ENCODE measurements around the gene MAML3. TPM values are rescaled to one million over a fixed set of nuclear protein-coding genes. Genes with fewer than 3 reads are reported as not detected.
A peak's percentile ranks its signal among the peaks of the same experiment; 100 is the strongest.

MAML3 gene
- total RNA-seq, 2 donors from 2014 or later, result 29.2 to 32.2 TPM

DNA sequence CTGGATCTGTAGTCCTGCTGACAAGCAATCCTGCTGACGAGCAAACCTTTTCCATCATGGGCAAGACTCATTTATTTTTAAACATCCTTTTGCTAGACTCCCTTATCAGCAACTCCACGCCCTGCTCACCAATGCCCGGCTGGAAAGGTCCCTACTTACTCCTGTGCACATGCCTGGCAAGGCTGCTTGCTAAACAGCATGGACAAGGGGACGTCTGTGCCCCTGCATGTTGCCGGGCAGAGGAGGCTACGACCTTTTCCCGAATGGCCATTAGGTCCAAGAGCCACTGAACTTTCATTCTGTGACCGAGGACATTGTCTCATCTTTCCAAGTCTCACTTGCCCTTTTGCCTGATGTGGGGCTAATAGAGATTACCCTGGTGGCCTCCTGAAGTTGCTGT is 389.8 kb downstream of the MAML3 start:
- Mint-ChIP-seq H3K9me3 (no peaks in the 10 kb centered on the region), H3K27ac (peak overlapping the region; percentile 58), H3K36me3 (ENCODE audit: low read depth) (peaks cover 7% of the 10 kb centered on the region), H3K4me3 (no peak overlapping the region), H3K27me3 (ENCODE audit: insufficient read depth) (no peaks in the 10 kb centered on the region), H3K4me1 (peaks cover 23% of the 10 kb centered on the region)
- H3K27me3 ChIP-seq (ENCODE audit: control insufficient read depth, insufficient read depth, low read length, poor library complexity, severe bottlenecking), result no peaks in the 10 kb centered on the region
- H3K36me3 ChIP-seq (ENCODE audit: control insufficient read depth, insufficient read depth, low read length), result peaks cover 17% of the 10 kb centered on the region
- no peaks in the 10 kb centered on the region for H3K9me3 ChIP-seq (ENCODE audit: control insufficient read depth, low read length)
- H3K4me3 ChIP-seq (ENCODE audit: low read length), result no peak overlapping the region
- no peak overlapping the region for H3K27ac ChIP-seq (ENCODE audit: low read depth, low read length)
- no peak overlapping the region for H3K9ac ChIP-seq (ENCODE audit: extremely low read depth, low read length, poor library complexity, severe bottlenecking)
- no peak for DNase-seq
- H3K4me1 ChIP-seq (ENCODE audit: control insufficient read depth, insufficient read depth, low read length), result peaks cover 24% of the 10 kb centered on the region
- TF ChIP-seq, protein P1, sequence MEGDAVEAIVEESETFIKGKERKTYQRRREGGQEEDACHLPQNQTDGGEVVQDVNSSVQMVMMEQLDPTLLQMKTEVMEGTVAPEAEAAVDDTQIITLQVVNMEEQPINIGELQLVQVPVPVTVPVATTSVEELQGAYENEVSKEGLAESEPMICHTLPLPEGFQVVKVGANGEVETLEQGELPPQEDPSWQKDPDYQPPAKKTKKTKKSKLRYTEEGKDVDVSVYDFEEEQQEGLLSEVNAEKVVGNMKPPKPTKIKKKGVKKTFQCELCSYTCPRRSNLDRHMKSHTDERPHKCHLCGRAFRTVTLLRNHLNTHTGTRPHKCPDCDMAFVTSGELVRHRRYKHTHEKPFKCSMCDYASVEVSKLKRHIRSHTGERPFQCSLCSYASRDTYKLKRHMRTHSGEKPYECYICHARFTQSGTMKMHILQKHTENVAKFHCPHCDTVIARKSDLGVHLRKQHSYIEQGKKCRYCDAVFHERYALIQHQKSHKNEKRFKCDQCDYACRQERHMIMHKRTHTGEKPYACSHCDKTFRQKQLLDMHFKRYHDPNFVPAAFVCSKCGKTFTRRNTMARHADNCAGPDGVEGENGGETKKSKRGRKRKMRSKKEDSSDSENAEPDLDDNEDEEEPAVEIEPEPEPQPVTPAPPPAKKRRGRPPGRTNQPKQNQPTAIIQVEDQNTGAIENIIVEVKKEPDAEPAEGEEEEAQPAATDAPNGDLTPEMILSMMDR (conservative IDR thresholded peaks at IDR 0.05), result no peak
- 83 to 93% methylated on average over 8 of the region's 8 CpGs for WGBS, 2 experiments (ENCODE audit: insufficient coverage in 1 of 2, insufficient read length in 1 of 2)

DNA sequence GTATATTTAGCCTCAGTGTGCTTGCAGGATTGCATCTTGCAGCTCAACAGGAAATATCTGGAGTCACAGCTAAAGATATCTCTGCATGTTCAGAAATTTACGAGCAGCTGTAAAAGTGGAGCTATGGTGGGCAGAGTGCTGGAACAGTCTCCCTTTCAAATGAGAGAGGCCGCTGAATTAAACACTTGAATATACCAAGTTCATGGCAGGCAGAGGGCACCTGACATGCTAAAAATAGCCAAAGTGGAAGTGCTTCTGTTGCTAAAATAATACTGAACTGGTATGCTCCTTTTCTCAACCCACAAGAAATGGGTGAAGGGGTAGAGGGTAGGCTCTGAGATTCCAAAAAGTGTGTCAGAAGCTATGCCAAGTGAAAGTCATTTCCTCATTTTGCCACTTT is 390.3 kb downstream of the MAML3 start:
- Histone ChIP-seq H3K9me3 (ENCODE audit: control insufficient read depth, low read length) (no peaks in the 10 kb centered on the region), H3K27me3 (ENCODE audit: control insufficient read depth, insufficient read depth, low read length, poor library complexity, severe bottlenecking) (no peaks in the 10 kb centered on the region), H3K4me3 (ENCODE audit: low read length) (no peak overlapping the region), H3K36me3 (ENCODE audit: control insufficient read depth, insufficient read depth, low read length) (peaks cover 19% of the 10 kb centered on the region), H3K4me1 (ENCODE audit: control insufficient read depth, insufficient read depth, low read length) (peaks cover 24% of the 10 kb centered on the region), H3K27ac (ENCODE audit: low read depth, low read length) (no peak overlapping the region), H3K9ac (ENCODE audit: extremely low read depth, low read length, poor library complexity, severe bottlenecking) (no peak overlapping the region)
- no peaks in the 10 kb centered on the region for H3K27me3 Mint-ChIP-seq (ENCODE audit: insufficient read depth)
- WGBS, 2 experiments (ENCODE audit: insufficient coverage in 1 of 2, insufficient read length in 1 of 2), result 91% methylated on average over 2 of the region's 2 CpGs
- H3K27ac Mint-ChIP-seq, result no peak overlapping the region
- H3K4me1 Mint-ChIP-seq, result peaks cover 22% of the 10 kb centered on the region
- no peak for DNase-seq
- H3K4me3 Mint-ChIP-seq, result no peak overlapping the region
- TF ChIP-seq, protein P1 (conservative IDR thresholded peaks at IDR 0.05), result no peak
- no peaks in the 10 kb centered on the region for H3K9me3 Mint-ChIP-seq
- H3K36me3 Mint-ChIP-seq (ENCODE audit: low read depth), result peaks cover 4% of the 10 kb centered on the region

DNA sequence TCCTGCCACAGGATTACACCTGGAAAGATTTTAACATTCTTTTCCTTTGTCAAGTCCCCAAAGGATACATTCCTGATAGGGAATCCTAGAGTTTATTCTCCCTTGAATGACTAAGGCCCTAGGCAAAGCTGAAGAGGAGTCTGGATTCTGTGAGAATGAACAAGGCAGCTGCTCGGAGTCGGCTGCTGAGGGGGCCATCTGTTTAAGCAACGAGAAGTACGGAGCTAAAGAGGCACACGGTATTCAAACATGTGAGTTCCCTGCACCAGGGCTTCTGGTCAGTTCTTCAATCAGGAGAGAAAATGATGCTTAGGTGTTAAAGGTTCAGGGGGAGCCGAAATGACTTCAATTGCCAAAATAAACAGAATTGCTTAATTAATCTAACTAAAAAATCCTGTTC is 390.8 kb downstream of the MAML3 start:
- H3K36me3 ChIP-seq (ENCODE audit: control insufficient read depth, insufficient read depth, low read length), result peaks cover 14% of the 10 kb centered on the region
- peaks cover 24% of the 10 kb centered on the region for H3K4me1 ChIP-seq (ENCODE audit: control insufficient read depth, insufficient read depth, low read length)
- no peaks in the 10 kb centered on the region for H3K9me3 ChIP-seq (ENCODE audit: control insufficient read depth, low read length)
- TF ChIP-seq, protein P1 (conservative IDR thresholded peaks at IDR 0.05), result no peak
- Mint-ChIP-seq H3K4me3 (no peak overlapping the region), H3K27ac (no peak overlapping the region), H3K9me3 (no peaks in the 10 kb centered on the region), H3K36me3 (ENCODE audit: low read depth) (peaks cover 2% of the 10 kb centered on the region), H3K27me3 (ENCODE audit: insufficient read depth) (no peaks in the 10 kb centered on the region), H3K4me1 (peaks cover 22% of the 10 kb centered on the region)
- H3K9ac ChIP-seq (ENCODE audit: extremely low read depth, low read length, poor library complexity, severe bottlenecking), result no peak overlapping the region
- H3K27me3 ChIP-seq (ENCODE audit: control insufficient read depth, insufficient read depth, low read length, poor library complexity, severe bottlenecking), result no peaks in the 10 kb centered on the region
- WGBS, 2 experiments (ENCODE audit: insufficient coverage in 1 of 2, insufficient read length in 1 of 2), result 89 to 94% methylated on average over 5 to 6 of the region's 6 CpGs
- no peak overlapping the region for H3K4me3 ChIP-seq (ENCODE audit: low read length)
- H3K27ac ChIP-seq (ENCODE audit: low read depth, low read length), result no peak overlapping the region
- DNase-seq, result peak; percentile 39
